Right renal pelvis (tissue), 4 donors: Measurements from ENCODE around the gene SMPDL3A. TPM values are rescaled to one million over a fixed set of nuclear protein-coding genes. Genes with fewer than 3 reads are reported as not detected.
A peak's percentile ranks its signal among the peaks of the same experiment; 100 is the strongest.
"Not testable (repeated sequence)": the region's sequence is repeated elsewhere in the genome, so short reads cannot be mapped to it uniquely, and the experiment has no call there.

Experiments
- DNase-seq, 4 donors: peaks; one replicate each; pipeline ENCODE4 v3.0.0-alpha.2; 2013; ENCODE audit warnings: low read depth in 4 of 4, low spot score in 3 of 4, missing footprints in 1 of 4
- polyA plus RNA-seq, 4 donors: library from polyadenylated mRNA; unstranded; fragments of 120-200 nt; gene quantifications; one replicate each; pipeline ENCODE4 v1.2.1, GENCODE V29; 2013; ENCODE audit not compliant: insufficient read length in 4 of 4

SMPDL3A gene, protein sequence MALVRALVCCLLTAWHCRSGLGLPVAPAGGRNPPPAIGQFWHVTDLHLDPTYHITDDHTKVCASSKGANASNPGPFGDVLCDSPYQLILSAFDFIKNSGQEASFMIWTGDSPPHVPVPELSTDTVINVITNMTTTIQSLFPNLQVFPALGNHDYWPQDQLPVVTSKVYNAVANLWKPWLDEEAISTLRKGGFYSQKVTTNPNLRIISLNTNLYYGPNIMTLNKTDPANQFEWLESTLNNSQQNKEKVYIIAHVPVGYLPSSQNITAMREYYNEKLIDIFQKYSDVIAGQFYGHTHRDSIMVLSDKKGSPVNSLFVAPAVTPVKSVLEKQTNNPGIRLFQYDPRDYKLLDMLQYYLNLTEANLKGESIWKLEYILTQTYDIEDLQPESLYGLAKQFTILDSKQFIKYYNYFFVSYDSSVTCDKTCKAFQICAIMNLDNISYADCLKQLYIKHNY
- polyA plus RNA-seq, result 10 to 100 TPM; 12.0 to 23.6 (median 15.5) TPM

- peak in 3 of 4 donors; percentile 46 to 72 (median 65) for DNase-seq
These were observed at the start of gene SMPDL3A for GRCh38 chr6:122789182-122790027. Gene SMPDL3A (plus strand): TSS chr6:122789258. CDS start chr6:122789347, 89 bp downstream.

DNA sequence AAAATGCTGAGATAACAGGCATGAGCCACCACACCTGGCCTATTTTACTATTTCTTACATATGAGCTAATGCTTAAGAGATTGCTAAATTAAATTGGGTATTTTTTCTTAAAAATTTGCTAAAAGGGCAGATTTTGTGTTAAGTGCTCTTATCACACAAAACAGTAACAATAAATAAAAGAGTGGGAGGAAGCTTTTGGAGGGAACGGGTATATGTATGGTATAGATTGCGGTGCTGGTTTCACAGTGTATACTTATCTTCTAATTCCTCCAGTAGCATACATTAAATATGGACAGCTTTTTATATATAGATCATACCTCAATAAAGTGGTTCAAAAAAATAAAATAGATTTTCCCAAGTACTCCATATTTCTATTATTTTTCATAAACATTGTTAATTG, 49.0 kb upstream of the SMPDL3A start:
- DNase-seq, result no peak

GRCh38 chr6:122740936-122741335, 48.1 kb upstream of the SMPDL3A start:
- no peak for DNase-seq

DNA sequence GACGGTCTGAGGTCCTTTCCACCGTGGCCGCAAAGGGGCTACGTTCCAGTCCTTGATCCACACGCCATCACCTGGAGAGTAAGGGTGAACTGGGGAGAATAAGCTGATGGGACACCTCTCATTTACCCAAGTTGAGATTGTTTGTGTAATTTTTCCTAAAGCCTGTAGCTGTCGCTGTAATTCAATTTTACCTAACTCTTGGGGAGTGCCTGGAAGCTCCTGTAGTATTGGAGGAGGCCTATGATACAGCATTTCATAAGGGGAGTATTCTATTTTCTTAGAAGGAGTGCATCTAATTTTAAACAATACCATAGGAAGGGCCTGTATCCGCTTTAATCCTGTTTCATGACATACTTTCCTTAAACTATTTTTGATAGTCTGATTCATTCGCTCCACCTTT, 44.8 kb upstream of the SMPDL3A start:
- not testable (repeated sequence) for DNase-seq

DNA sequence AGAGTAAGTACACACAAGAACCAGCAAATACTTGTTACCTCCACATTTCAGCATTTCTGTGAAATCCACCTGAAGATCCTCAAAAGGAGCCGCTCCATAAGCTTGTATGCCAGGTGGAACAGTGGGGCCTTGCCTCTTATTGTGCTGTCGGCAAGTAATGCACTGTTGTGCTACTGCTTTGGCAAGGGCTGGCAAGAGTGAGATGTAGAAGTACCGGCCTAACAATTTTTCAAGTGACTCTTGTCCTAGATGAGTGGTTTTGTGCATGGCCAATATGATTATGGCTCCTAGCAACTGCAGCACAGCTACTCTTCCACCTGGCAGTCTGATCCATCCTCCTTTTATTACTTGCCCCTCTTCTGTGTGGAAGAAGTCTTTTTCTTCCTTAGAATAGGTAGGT, 44.2 kb upstream of the SMPDL3A start:
- not testable (repeated sequence) for DNase-seq

DNA sequence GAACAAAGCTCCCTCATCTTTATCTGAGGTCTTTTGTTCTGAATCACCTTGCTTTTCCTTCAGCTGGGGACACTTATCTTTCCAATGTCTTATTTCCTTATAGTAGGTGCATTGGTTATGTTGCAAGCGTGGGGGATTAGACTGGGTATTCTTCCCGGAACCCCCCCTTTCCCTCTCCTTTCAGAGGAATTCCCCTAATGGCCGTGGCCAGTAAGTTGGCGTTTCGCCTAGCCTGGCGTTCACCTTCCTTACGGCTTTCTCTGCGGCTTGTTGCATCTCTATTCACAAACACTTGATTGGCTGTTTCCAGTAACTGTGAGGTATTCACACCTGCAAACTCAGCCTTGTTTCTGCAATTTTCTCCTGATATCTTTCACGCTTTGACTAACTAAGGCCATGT, 42.4 kb upstream of the SMPDL3A start:
- DNase-seq, result no peak

- DNase-seq, result no peak
These were observed 41.5 kb upstream of the SMPDL3A start for GRCh38 chr6:122747573-122747972.

GRCh38 chr6:122748945-122749344, 40.1 kb upstream of the SMPDL3A start:
- not testable (repeated sequence) for DNase-seq

GRCh38 chr6:122749451-122750050, 39.5 kb upstream of the SMPDL3A start:
- no peak for DNase-seq

- DNase-seq, result no peak
These were observed 37.7 kb upstream of the SMPDL3A start for GRCh38 chr6:122751326-122751725.

GRCh38 chr6:122752459-122752858, 36.6 kb upstream of the SMPDL3A start:
- no peak for DNase-seq

- DNase-seq, result no peak
These were observed 35.9 kb upstream of the SMPDL3A start for GRCh38 chr6:122753000-122753687.

- DNase-seq, result no peak
These were observed 35.4 kb upstream of the SMPDL3A start for GRCh38 chr6:122753688-122754056.

GRCh38 chr6:122754191-122754731, 34.8 kb upstream of the SMPDL3A start:
- no peak for DNase-seq

DNA sequence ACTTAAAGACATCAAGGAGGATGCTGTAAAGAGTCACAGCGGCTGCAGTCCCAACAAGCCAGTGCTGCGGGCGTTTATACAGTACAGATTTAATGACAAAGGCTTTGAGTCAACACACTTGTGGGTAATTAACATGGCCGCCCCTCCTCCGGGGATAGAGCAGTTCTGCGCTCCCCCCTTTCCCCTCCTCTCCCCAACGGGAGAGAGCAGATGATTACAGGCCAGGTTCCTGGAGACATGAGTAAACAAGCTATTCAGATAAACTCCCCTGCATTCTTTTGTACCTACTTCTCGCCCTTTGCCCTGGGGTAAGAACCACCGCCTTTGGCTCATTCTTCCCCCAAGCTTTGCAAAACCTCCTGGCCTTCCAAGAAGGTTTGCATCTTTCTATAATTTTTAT, 33.2 kb upstream of the SMPDL3A start:
- DNase-seq, result no peak

GRCh38 chr6:122758927-122759334, 30.1 kb upstream of the SMPDL3A start:
- no peak for DNase-seq

- DNase-seq, result no peak
These were observed 28.7 kb upstream of the SMPDL3A start for GRCh38 chr6:122760330-122760729.

DNA sequence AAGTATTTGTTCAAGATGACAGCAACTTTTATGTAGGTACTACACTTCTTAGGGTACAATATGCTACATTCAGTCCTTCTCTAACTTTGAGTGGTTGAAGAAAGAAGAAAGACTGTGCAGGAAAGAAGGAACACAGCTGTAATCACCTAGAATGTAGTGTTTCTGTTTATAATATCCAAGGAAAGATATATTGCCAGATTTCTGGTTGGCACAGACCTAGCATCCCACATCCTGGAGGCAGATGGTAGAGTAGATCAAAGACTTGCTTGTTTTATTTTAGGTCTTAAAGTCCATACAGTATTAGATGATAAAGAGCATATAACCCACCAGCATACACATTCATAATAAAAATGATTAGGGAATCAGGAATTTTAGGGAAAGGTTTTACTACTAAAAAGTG, 22.8 kb upstream of the SMPDL3A start:
- DNase-seq, result no peak

DNA sequence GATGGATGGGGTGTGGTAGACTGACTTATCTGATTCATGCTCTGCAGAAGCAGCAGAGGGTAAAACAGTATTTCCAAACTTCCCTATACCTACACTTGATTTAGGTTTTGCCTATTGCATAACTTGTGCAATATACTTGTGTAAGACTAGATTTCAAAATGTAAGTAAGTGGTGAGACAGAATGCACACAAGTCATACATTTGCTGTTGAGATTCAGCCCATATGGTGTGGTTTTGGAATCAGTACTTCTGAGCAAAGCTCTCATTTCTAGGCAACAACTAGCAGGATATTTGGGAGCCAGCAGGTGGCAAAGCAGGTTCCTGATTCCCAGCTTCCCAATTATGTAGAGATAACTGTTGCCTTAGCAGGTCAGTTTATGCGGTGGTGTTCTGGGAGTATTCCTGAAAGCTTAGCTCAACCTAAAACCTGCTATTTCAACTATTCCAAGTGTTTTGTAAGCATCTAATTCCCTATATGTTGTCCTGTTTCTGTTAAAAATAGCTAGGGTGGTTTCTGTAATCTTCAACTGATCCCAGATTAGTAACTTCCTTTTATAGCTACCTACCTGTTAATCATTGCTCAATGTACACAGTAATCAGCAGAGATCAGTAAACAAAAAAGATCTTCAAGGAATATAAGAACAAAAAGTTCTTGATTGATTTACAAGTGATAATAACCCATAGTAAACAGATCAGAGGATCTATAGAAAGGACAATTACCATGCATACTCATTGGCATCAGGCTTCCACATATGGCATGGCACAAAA, 18.0 kb upstream of the SMPDL3A start:
- no peak for DNase-seq
